MM.1S (cell line): Measurements from ENCODE around the gene LMBR1.

Experiments
- DNase-seq: peaks from one replicate; pipeline ENCODE4 v3.0.0-alpha.2; 2015
- H2AFZ ChIP-seq: fragments of 300-600 bp; sonication (generic); 2 replicates; pipeline ENCODE4 v1.6.0; 2016; ENCODE audit warnings: antibody characterized with exemption, low read length
- H3F3A ChIP-seq: fragments of 300-600 bp; sonication (generic); 2 replicates; pipeline ENCODE4 v1.6.1; 2016; ENCODE audit warnings: mild to moderate bottlenecking, antibody characterized with exemption, low read length, moderate library complexity, mixed read lengths; ENCODE audit not compliant: insufficient read depth
- H3K27ac ChIP-seq: fragments of 300-600 bp; sonication (generic); 2 replicates; pipeline ENCODE4 v1.5.1; 2016; ENCODE audit warnings: mild to moderate bottlenecking, low read length
- H3K27me3 ChIP-seq: fragments of 300-600 bp; sonication (generic); replicated peaks from 2 replicates; pipeline ENCODE4 v1.6.0; 2016; ENCODE audit warnings: low read length; ENCODE audit not compliant: insufficient read depth
- H3K36me3 ChIP-seq: fragments of 300-600 bp; sonication (generic); replicated peaks from 2 replicates; pipeline ENCODE4 v1.6.1; 2016; ENCODE audit warnings: mild to moderate bottlenecking, low read length, mixed read lengths; ENCODE audit not compliant: insufficient read depth
- H3K4me1 ChIP-seq: fragments of 300-600 bp; sonication (generic); 2 replicates; pipeline ENCODE4 v1.6.1; 2016; ENCODE audit warnings: low read length, mixed read lengths
- H3K4me2 ChIP-seq: fragments of 300-600 bp; sonication (generic); 2 replicates; pipeline ENCODE4 v1.6.0; 2016; ENCODE audit warnings: low read depth, low read length
- H3K4me3 ChIP-seq: fragments of 300-600 bp; sonication (generic); 2 replicates; pipeline ENCODE4 v1.5.1; 2016; ENCODE audit warnings: low read length, mixed read lengths
- H3K79me2 ChIP-seq: fragments of 300-600 bp; sonication (generic); 2 replicates; pipeline ENCODE4 v1.6.1; 2016; ENCODE audit warnings: mixed run types, low read length, mixed read lengths
- H3K9ac ChIP-seq: fragments of 300-600 bp; sonication (generic); 2 replicates; pipeline ENCODE4 v1.6.1; 2016; ENCODE audit warnings: low read length, mixed read lengths
- H3K9me2 ChIP-seq: fragments of 300-600 bp; sonication (generic); replicated peaks from 2 replicates; pipeline ENCODE4 v1.6.1; 2016; ENCODE audit warnings: mild to moderate bottlenecking, low read length, mixed read lengths; ENCODE audit not compliant: insufficient read depth
- H3K9me3 ChIP-seq: fragments of 300-600 bp; sonication (generic); replicated peaks from 2 replicates; pipeline ENCODE4 v1.6.1; 2016; ENCODE audit warnings: mild to moderate bottlenecking, low read length, mixed read lengths; ENCODE audit not compliant: insufficient read depth
- H4K20me1 ChIP-seq: fragments of 300-600 bp; sonication (generic); 2 replicates; pipeline ENCODE4 v1.6.1; 2016; ENCODE audit warnings: mild to moderate bottlenecking, low read length, moderate library complexity, mixed read lengths; ENCODE audit not compliant: insufficient read depth
- EZH2 ChIP-seq: fragments of 300-600 bp; sonication (generic); optimal IDR thresholded peaks from 2 replicates; pipeline ENCODE3; 2017; ENCODE audit warnings: low read depth, mild to moderate bottlenecking, antibody characterized with exemption, low read length, mixed read lengths
- EZH2phosphoT487 ChIP-seq: fragments of 300-600 bp; sonication (generic); IDR thresholded peaks from 2 replicates; pipeline ENCODE4 v1.6.1; 2018; ENCODE audit warnings: antibody characterized with exemption, low read length
- TF ChIP-seq, protein P1 (sequence below): fragments of 300-600 bp; sonication (generic); IDR thresholded peaks from 2 replicates; pipeline ENCODE4 v1.5.1; 2016; ENCODE audit warnings: antibody characterized with exemption, low read length, mixed read lengths

LMBR1 gene

DNA sequence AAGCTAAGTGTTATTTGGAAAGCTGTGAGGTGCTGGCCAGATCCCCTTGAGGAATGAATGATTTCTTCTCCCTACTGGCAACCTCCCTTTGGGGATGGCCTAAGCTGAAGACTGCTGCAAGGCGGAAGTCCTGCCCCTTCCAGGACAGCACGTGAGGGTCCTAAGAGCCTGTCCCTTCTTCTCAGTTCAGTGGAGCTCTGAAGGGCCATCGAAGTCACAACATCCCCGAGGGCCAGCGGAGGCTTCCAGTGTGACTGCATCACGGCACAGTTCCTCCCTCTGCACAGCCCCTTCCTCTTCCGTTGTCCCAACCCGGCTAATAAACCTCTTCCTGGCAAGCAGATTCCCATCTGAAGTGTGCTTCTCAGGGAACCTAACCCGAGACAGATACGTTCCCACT is 208.7 kb downstream of the LMBR1 start:
- H3K4me2 ChIP-seq, result no peak overlapping the region
- H3K9ac ChIP-seq, result no peak overlapping the region
- DNase-seq, result no peak
- no peaks in the 10 kb centered on the region for H3K9me3 ChIP-seq
- H3K79me2 ChIP-seq, result no peaks in the 10 kb centered on the region
- H3K27ac ChIP-seq, result no peak overlapping the region
- no peaks in the 10 kb centered on the region for H3K36me3 ChIP-seq
- no peaks in the 10 kb centered on the region for H3K4me1 ChIP-seq
- H2AFZ ChIP-seq, result no peak overlapping the region
- TF ChIP-seq EZH2phosphoT487 (no peak), EZH2 (no peak)
- TF ChIP-seq, protein P1, sequence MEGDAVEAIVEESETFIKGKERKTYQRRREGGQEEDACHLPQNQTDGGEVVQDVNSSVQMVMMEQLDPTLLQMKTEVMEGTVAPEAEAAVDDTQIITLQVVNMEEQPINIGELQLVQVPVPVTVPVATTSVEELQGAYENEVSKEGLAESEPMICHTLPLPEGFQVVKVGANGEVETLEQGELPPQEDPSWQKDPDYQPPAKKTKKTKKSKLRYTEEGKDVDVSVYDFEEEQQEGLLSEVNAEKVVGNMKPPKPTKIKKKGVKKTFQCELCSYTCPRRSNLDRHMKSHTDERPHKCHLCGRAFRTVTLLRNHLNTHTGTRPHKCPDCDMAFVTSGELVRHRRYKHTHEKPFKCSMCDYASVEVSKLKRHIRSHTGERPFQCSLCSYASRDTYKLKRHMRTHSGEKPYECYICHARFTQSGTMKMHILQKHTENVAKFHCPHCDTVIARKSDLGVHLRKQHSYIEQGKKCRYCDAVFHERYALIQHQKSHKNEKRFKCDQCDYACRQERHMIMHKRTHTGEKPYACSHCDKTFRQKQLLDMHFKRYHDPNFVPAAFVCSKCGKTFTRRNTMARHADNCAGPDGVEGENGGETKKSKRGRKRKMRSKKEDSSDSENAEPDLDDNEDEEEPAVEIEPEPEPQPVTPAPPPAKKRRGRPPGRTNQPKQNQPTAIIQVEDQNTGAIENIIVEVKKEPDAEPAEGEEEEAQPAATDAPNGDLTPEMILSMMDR, result no peak
- no peak overlapping the region for H3K4me3 ChIP-seq
- H4K20me1 ChIP-seq, result no peaks in the 10 kb centered on the region
- H3K9me2 ChIP-seq, result no peaks in the 10 kb centered on the region
- H3K27me3 ChIP-seq, result no peaks in the 10 kb centered on the region
- H3F3A ChIP-seq, result no peaks in the 10 kb centered on the region; the same call in 1 of the 2 replicates

DNA sequence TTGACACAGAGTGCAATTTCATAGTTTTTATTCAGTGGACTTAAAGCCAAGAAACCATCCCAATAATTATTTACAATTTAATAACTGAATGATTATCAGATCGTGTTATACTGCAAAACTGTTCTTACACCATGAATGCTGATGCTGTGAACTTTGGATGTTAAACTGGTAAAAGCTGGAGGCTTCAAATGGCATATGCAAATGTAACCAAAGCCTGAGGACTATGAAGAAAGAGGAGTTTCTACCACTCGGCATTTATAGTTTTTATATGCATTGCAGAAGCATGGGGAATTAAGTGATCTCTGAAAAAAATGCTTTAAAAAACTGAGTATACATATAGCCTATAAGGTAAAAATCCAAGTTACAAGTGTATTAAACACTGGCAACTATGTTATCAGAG is 210.1 kb downstream of the LMBR1 start:
- no peaks in the 10 kb centered on the region for H3K36me3 ChIP-seq
- H3K9ac ChIP-seq, result no peak overlapping the region
- no peaks in the 10 kb centered on the region; the same call in 1 of the 2 replicates for H3F3A ChIP-seq
- H3K27ac ChIP-seq, result no peak overlapping the region
- H3K79me2 ChIP-seq, result no peaks in the 10 kb centered on the region
- no peaks in the 10 kb centered on the region for H3K27me3 ChIP-seq
- no peaks in the 10 kb centered on the region for H4K20me1 ChIP-seq
- DNase-seq, result no peak
- TF ChIP-seq EZH2phosphoT487 (no peak), EZH2 (no peak)
- TF ChIP-seq, protein P1, result no peak
- H3K4me1 ChIP-seq, result no peaks in the 10 kb centered on the region
- no peak overlapping the region for H3K4me3 ChIP-seq
- H2AFZ ChIP-seq, result no peak overlapping the region
- H3K9me2 ChIP-seq, result no peaks in the 10 kb centered on the region
- no peaks in the 10 kb centered on the region for H3K9me3 ChIP-seq
- H3K4me2 ChIP-seq, result no peak overlapping the region

DNA sequence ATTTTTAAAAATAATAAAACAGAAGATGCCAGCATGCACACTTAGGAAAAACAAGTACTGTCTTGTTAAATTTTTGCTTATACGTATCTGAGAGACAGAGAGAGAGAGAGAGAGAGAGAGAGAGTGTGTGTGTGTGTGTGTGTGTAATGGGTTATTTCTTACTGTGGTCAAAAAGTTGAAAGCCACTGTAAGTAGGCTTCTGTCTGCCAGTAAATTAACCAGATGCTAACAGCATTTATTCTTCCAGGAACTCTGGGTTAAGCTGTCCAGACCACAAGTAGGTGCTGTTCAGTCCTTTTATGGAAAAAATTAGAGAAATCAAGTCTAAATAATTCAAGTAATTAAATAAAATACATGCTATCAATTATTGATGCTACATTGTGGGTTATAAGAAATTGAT is 212.7 kb downstream of the LMBR1 start:
- DNase-seq, result no peak
- Histone ChIP-seq H3K4me3 (no peak overlapping the region), H3K9me2 (no peaks in the 10 kb centered on the region), H3K9ac (no peak overlapping the region), H3K4me2 (no peak overlapping the region), H3K36me3 (no peaks in the 10 kb centered on the region), H3K27ac (no peak overlapping the region), H3K4me1 (no peaks in the 10 kb centered on the region), H3K9me3 (no peaks in the 10 kb centered on the region), H2AFZ (no peak overlapping the region), H3K79me2 (no peaks in the 10 kb centered on the region), H3F3A (no peaks in the 10 kb centered on the region; the same call in 1 of the 2 replicates), H4K20me1 (no peaks in the 10 kb centered on the region), H3K27me3 (no peaks in the 10 kb centered on the region)
- TF ChIP-seq, protein P1, result no peak
- TF ChIP-seq EZH2phosphoT487 (no peak), EZH2 (no peak)
